Measurements from ENCODE around the gene MIOX. TPM values are rescaled to one million over a fixed set of nuclear protein-coding genes. Genes with fewer than 3 reads are reported as not detected.

MIOX gene
- total and polyA plus RNA-seq, 2 of the 13 experiments (the other 11 are each of a cell fraction or from before 2014, with no cell fraction given), result 1.5 to 2.9 TPM

DNA sequence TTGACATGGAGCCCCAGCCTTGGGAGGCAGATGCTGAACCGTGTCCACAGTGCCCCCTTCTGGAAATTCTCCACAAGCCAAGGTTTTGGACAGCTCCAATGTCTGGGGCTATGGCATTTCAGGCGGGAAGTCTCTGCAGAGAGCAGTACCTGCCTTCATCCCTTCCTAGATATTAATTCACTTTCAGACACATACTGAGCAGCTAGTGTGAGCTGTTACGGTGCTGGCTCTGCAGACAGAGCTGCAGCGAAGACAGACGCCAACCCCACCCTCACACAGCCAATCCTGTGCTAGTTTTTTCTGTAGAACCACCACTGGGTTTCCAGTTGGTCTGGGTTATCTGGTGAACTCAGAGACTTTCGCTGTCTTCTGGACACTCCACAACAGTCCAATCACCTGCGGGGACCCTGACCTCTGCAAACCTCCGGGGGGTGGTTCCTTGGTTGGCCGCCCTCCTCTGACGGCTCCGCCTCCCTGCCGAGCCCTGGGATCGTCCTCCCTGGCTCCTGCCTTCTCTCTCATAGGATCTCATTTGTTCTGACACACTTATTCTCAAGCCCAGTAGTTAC is 11.7 kb downstream of the MIOX start (continued):
- 0 out of 2 replicates have a peak, but pooled peaks have one; percentile 22 for TF ChIP-seq ZNF792 (CRISPR knock-in tag; IDR thresholded peaks at IDR 0.05)
- no peak for TF ChIP-seq PLRG1 (conservative IDR thresholded peaks at IDR 0.05)
- TF ChIP-seq ZNF251 (CRISPR knock-in tag; IDR thresholded peaks at IDR 0.05), result no peak
- TF ChIP-seq HHEX (CRISPR knock-in tag; IDR thresholded peaks at IDR 0.05), result no peak
- TF ChIP-seq, protein P1, sequence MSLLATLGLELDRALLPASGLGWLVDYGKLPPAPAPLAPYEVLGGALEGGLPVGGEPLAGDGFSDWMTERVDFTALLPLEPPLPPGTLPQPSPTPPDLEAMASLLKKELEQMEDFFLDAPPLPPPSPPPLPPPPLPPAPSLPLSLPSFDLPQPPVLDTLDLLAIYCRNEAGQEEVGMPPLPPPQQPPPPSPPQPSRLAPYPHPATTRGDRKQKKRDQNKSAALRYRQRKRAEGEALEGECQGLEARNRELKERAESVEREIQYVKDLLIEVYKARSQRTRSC (CRISPR knock-in tag; IDR thresholded peaks at IDR 0.05; ENCODE audit: low read depth), result no peak
- TF ChIP-seq CBFB (CRISPR knock-in tag; IDR thresholded peaks at IDR 0.05), result no peak
- TF ChIP-seq, protein P2, sequence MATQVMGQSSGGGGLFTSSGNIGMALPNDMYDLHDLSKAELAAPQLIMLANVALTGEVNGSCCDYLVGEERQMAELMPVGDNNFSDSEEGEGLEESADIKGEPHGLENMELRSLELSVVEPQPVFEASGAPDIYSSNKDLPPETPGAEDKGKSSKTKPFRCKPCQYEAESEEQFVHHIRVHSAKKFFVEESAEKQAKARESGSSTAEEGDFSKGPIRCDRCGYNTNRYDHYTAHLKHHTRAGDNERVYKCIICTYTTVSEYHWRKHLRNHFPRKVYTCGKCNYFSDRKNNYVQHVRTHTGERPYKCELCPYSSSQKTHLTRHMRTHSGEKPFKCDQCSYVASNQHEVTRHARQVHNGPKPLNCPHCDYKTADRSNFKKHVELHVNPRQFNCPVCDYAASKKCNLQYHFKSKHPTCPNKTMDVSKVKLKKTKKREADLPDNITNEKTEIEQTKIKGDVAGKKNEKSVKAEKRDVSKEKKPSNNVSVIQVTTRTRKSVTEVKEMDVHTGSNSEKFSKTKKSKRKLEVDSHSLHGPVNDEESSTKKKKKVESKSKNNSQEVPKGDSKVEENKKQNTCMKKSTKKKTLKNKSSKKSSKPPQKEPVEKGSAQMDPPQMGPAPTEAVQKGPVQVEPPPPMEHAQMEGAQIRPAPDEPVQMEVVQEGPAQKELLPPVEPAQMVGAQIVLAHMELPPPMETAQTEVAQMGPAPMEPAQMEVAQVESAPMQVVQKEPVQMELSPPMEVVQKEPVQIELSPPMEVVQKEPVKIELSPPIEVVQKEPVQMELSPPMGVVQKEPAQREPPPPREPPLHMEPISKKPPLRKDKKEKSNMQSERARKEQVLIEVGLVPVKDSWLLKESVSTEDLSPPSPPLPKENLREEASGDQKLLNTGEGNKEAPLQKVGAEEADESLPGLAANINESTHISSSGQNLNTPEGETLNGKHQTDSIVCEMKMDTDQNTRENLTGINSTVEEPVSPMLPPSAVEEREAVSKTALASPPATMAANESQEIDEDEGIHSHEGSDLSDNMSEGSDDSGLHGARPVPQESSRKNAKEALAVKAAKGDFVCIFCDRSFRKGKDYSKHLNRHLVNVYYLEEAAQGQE (IDR thresholded peaks at IDR 0.05; ENCODE audit: borderline replicate concordance in 1 of 2, low read depth in 1 of 2, low read length in 2 of 2), result peak in 1 of 2 experiments; percentile 83
- TF ChIP-seq, protein P3, sequence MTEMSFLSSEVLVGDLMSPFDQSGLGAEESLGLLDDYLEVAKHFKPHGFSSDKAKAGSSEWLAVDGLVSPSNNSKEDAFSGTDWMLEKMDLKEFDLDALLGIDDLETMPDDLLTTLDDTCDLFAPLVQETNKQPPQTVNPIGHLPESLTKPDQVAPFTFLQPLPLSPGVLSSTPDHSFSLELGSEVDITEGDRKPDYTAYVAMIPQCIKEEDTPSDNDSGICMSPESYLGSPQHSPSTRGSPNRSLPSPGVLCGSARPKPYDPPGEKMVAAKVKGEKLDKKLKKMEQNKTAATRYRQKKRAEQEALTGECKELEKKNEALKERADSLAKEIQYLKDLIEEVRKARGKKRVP (CRISPR knock-in tag; IDR thresholded peaks at IDR 0.05), result no peak
- no peak for TF ChIP-seq ZBTB7B (CRISPR knock-in tag; IDR thresholded peaks at IDR 0.05)
- TF ChIP-seq NR2F1 (CRISPR knock-in tag; IDR thresholded peaks at IDR 0.05), result peak in 1 of 2 experiments; percentile 34; a peak in 2 of 4 replicates
- TF ChIP-seq, protein P4, sequence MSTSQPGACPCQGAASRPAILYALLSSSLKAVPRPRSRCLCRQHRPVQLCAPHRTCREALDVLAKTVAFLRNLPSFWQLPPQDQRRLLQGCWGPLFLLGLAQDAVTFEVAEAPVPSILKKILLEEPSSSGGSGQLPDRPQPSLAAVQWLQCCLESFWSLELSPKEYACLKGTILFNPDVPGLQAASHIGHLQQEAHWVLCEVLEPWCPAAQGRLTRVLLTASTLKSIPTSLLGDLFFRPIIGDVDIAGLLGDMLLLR (CRISPR knock-in tag; IDR thresholded peaks at IDR 0.05), result no peak
- TF ChIP-seq, protein P5, sequence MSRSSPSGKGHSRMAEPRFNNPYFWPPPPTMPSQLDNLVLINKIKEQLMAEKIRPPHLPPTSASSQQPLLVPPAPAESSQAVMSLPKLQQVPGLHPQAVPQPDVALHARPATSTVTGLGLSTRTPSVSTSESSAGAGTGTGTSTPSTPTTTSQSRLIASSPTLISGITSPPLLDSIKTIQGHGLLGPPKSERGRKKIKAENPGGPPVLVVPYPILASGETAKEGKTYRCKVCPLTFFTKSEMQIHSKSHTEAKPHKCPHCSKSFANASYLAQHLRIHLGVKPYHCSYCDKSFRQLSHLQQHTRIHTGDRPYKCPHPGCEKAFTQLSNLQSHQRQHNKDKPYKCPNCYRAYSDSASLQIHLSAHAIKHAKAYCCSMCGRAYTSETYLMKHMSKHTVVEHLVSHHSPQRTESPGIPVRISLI (CRISPR knock-in tag; IDR thresholded peaks at IDR 0.05; ENCODE audit: borderline replicate concordance), result 0 out of 2 replicates have a peak, but pooled peaks have one; percentile 27
- TF ChIP-seq TOE1 (CRISPR knock-in tag; IDR thresholded peaks at IDR 0.05), result no peak
- no peak for TF ChIP-seq ATF1 (CRISPR knock-in tag; IDR thresholded peaks at IDR 0.05)
- TF ChIP-seq TCF7L2 (IDR thresholded peaks at IDR 0.05; ENCODE audit: low read depth, low read length), result no peak
- TF ChIP-seq TAF15 (IDR thresholded peaks at IDR 0.05; ENCODE audit: low read depth, low read length, poor library complexity, severe bottlenecking), result no peak
- TF ChIP-seq TEAD2 (CRISPR knock-in tag; IDR thresholded peaks at IDR 0.05), result no peak
- TF ChIP-seq, protein P6, sequence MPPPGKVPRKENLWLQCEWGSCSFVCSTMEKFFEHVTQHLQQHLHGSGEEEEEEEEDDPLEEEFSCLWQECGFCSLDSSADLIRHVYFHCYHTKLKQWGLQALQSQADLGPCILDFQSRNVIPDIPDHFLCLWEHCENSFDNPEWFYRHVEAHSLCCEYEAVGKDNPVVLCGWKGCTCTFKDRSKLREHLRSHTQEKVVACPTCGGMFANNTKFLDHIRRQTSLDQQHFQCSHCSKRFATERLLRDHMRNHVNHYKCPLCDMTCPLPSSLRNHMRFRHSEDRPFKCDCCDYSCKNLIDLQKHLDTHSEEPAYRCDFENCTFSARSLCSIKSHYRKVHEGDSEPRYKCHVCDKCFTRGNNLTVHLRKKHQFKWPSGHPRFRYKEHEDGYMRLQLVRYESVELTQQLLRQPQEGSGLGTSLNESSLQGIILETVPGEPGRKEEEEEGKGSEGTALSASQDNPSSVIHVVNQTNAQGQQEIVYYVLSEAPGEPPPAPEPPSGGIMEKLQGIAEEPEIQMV (CRISPR knock-in tag; IDR thresholded peaks at IDR 0.05; ENCODE audit: low read depth), result no peak
- TF ChIP-seq, protein P7, sequence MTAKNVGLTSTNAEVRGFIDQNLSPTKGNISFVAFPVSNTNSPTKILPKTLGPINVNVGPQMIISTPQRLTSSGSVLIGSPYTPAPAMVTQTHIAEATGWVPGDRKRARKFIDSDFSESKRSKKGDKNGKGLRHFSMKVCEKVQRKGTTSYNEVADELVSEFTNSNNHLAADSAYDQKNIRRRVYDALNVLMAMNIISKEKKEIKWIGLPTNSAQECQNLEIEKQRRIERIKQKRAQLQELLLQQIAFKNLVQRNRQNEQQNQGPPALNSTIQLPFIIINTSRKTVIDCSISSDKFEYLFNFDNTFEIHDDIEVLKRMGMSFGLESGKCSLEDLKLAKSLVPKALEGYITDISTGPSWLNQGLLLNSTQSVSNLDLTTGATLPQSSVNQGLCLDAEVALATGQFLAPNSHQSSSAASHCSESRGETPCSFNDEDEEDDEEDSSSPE (CRISPR knock-in tag; IDR thresholded peaks at IDR 0.05), result peak; percentile 14; the same call in 1 of the 2 replicates
